ENCODE data around the gene CCL20. TPM values are rescaled to one million over a fixed set of nuclear protein-coding genes. Genes with fewer than 3 reads are reported as not detected.
A peak's percentile ranks its signal among the peaks of the same experiment; 100 is the strongest.

The CCL20 gene
- total and polyA plus RNA-seq, 10 donors = 0.28 to 0.74 (median 0.46) TPM; not detected in 7

GRCh38 chr2:227772197-227772661 lies 41.4 kb upstream of the CCL20 start:
- 75 to 94% (median 83%) methylated on average over 5 of the region's 5 CpGs for WGBS, 5 donors
- no peak for TF ChIP-seq POLR2A (IDR thresholded peaks at IDR 0.05)
- no peak for TF ChIP-seq POLR2AphosphoS5 (IDR thresholded peaks at IDR 0.05)
- TF ChIP-seq CTCF (IDR thresholded peaks at IDR 0.05 in 8 of 11, conservative IDR thresholded peaks at IDR 0.05 in 3 of 11) = no peak
- Histone ChIP-seq H3K9me3 (no peaks in the 10 kb centered on the region), H3K27ac (no peak overlapping the region), H3K27me3 (replicated peaks in 1 of 7) (no peaks in the 10 kb centered on the region), H3K4me1 (no peaks in the 10 kb centered on the region), H3K36me3 (no peaks in the 10 kb centered on the region), H3K4me3 (no peak overlapping the region)
- intact Hi-C loops (cut with DNase I; ENCODE audit: low total_unique reads) = no loop called here
- no peak for DNase-seq

- TF ChIP-seq POLR2AphosphoS5 (IDR thresholded peaks at IDR 0.05) (no peak), CTCF (IDR thresholded peaks at IDR 0.05 in 8 of 11, conservative IDR thresholded peaks at IDR 0.05 in 3 of 11) (no peak), POLR2A (IDR thresholded peaks at IDR 0.05) (no peak)
- intact Hi-C loops (cut with DNase I; ENCODE audit: low total_unique reads) = no loop called here
- DNase-seq = no peak
- H3K36me3 ChIP-seq = no peaks in the 10 kb centered on the region
- no peak overlapping the region for H3K4me3 ChIP-seq
- no peaks in the 10 kb centered on the region for H3K27me3 ChIP-seq (replicated peaks in 1 of 7)
- H3K4me1 ChIP-seq = no peaks in the 10 kb centered on the region
- H3K9me3 ChIP-seq = no peaks in the 10 kb centered on the region
- 59 to 74% (median 63%) methylated on average over 2 of the region's 2 CpGs for WGBS, 5 donors
- no peak overlapping the region for H3K27ac ChIP-seq
Measured at GRCh38 chr2:227772932-227773331, 40.7 kb upstream of the CCL20 start.

GRCh38 chr2:227774011-227774624 lies 39.5 kb upstream of the CCL20 start:
- no peaks in the 10 kb centered on the region for H3K9me3 ChIP-seq
- no peak overlapping the region for H3K4me3 ChIP-seq
- no peaks in the 10 kb centered on the region for H3K4me1 ChIP-seq
- H3K27ac ChIP-seq = no peak overlapping the region
- H3K36me3 ChIP-seq = no peaks in the 10 kb centered on the region
- 62 to 71% (median 64%) methylated on average over 15 of the region's 15 CpGs for WGBS, 5 donors
- no peak for DNase-seq
- TF ChIP-seq CTCF (IDR thresholded peaks at IDR 0.05 in 8 of 11, conservative IDR thresholded peaks at IDR 0.05 in 3 of 11) (peak in 3 of 11 experiments; percentile 14 to 17 (median 16)), POLR2AphosphoS5 (IDR thresholded peaks at IDR 0.05) (no peak)
- intact Hi-C loops (cut with DNase I; ENCODE audit: low total_unique reads) = no loop called here
- H3K27me3 ChIP-seq (replicated peaks in 1 of 7) = no peaks in the 10 kb centered on the region

- Histone ChIP-seq H3K27me3 (replicated peaks in 1 of 7) (no peaks in the 10 kb centered on the region), H3K36me3 (no peaks in the 10 kb centered on the region), H3K4me1 (no peaks in the 10 kb centered on the region), H3K4me3 (no peak overlapping the region), H3K27ac (no peak overlapping the region), H3K9me3 (no peaks in the 10 kb centered on the region)
- DNase-seq = no peak
- intact Hi-C loops (cut with DNase I; ENCODE audit: low total_unique reads) = no loop called here
- WGBS, 5 donors = 74 to 88% (median 81%) methylated on average over 6 of the region's 6 CpGs
- TF ChIP-seq POLR2AphosphoS5 (IDR thresholded peaks at IDR 0.05) (no peak), CTCF (IDR thresholded peaks at IDR 0.05 in 8 of 11, conservative IDR thresholded peaks at IDR 0.05 in 3 of 11) (no peak), POLR2A (IDR thresholded peaks at IDR 0.05) (no peak)
Measured at GRCh38 chr2:227774895-227775842, 38.5 kb upstream of the CCL20 start.
